Kidney epithelial cell (primary cell): ENCODE measurements around the gene THY1. TPM values are rescaled to one million over a fixed set of nuclear protein-coding genes. Genes with fewer than 3 reads are reported as not detected.

Experiments
- DNase-seq: peaks from one replicate; pipeline ENCODE4 v3.0.0-alpha.2; 2010; ENCODE audit warnings: low read depth
- H3K27me3 ChIP-seq: 2 replicates; pipeline ENCODE4 v1.6.0; 2011; ENCODE audit warnings: low read length; ENCODE audit not compliant: control insufficient read depth, insufficient read depth
- H3K36me3 ChIP-seq: 2 replicates; pipeline ENCODE4 v1.5.1; 2011; ENCODE audit warnings: low read length; ENCODE audit not compliant: control insufficient read depth, insufficient read depth
- H3K4me3 ChIP-seq: 2 replicates; pipeline ENCODE4 v1.5.1; 2011; ENCODE audit warnings: low read depth, mild to moderate bottlenecking, control low read depth, low read length
- total RNA-seq: library from RNA; depleted of rRNA; stranded (reverse); fragments of >200 nt; gene quantifications from 2 replicates; pipeline ENCODE4 v1.2.3, GENCODE V29; 2015
- TF ChIP-seq, protein P1 (sequence below): IDR thresholded peaks from 2 replicates; pipeline ENCODE4 v1.5.1; 2011; ENCODE audit warnings: mild to moderate bottlenecking, moderate library complexity, low read length, control low read depth, inconsistent platforms; ENCODE audit not compliant: insufficient read depth, poor library complexity, severe bottlenecking

THY1 gene
- total RNA-seq, 1 donor from 2014 or later = 5.4 TPM

DNA sequence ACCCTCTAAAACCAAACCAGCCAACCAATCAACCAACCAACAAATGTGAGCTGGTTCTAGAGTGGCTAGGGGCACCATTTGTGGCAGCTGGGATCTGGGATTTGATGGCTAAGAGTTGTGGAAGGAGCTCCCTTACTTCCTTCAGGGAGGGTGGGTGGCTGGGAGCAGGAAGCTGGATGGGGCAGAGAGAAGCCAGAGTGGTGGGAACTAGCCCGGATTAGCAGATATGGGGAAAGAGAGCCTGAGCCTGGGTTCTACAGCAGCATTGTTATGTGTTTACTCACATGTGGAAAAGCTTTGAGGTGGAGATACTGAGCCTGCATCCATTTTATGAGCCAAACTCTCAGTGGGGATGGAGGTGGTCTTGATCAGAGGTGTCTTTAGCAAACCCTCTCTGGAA lies 30.9 kb upstream of the THY1 start:
- no peaks in the 10 kb centered on the region for H3K36me3 ChIP-seq
- peaks cover 2% of the 10 kb centered on the region for H3K27me3 ChIP-seq
- no peak for DNase-seq
- TF ChIP-seq, protein P1, sequence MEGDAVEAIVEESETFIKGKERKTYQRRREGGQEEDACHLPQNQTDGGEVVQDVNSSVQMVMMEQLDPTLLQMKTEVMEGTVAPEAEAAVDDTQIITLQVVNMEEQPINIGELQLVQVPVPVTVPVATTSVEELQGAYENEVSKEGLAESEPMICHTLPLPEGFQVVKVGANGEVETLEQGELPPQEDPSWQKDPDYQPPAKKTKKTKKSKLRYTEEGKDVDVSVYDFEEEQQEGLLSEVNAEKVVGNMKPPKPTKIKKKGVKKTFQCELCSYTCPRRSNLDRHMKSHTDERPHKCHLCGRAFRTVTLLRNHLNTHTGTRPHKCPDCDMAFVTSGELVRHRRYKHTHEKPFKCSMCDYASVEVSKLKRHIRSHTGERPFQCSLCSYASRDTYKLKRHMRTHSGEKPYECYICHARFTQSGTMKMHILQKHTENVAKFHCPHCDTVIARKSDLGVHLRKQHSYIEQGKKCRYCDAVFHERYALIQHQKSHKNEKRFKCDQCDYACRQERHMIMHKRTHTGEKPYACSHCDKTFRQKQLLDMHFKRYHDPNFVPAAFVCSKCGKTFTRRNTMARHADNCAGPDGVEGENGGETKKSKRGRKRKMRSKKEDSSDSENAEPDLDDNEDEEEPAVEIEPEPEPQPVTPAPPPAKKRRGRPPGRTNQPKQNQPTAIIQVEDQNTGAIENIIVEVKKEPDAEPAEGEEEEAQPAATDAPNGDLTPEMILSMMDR = no peak
- no peak overlapping the region for H3K4me3 ChIP-seq

DNA sequence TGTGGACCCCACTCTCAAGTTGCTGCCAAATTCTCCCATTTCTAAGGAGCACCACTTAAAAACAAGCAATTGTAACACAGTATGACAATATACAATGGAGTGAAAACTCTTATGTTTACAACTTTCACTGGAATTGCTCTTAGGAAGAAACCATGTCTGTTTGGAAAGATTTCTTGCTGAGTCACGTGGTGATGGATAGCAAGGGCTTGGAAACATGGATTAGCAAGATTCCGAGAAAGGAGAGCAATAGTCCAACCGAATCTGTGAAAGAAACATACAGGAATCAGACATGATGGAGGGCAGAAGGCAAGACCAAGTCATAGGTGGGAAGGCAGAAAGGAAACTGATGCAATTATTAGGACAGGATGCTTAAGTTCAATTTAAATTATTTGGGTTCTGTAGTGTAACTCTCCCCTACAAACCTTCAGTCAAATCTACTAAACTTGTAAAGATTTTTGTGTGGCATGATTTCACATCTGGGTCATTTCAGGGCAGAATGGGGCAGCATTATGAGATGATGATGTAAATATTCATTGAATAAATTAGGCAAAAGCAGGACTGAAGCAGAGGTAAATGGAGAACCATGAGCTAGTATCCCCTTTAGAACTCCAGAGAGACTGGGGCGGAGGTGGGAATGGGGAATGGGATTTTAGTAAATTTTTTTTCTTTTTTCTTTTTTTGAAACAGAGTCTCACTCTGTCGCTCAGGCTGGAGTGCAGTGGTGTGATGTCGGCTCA lies 27.8 kb upstream of the THY1 start:
- TF ChIP-seq, protein P1 = no peak
- DNase-seq = no peak
- Histone ChIP-seq H3K27me3 (peaks cover 2% of the 10 kb centered on the region), H3K36me3 (no peaks in the 10 kb centered on the region), H3K4me3 (no peak overlapping the region)

DNA sequence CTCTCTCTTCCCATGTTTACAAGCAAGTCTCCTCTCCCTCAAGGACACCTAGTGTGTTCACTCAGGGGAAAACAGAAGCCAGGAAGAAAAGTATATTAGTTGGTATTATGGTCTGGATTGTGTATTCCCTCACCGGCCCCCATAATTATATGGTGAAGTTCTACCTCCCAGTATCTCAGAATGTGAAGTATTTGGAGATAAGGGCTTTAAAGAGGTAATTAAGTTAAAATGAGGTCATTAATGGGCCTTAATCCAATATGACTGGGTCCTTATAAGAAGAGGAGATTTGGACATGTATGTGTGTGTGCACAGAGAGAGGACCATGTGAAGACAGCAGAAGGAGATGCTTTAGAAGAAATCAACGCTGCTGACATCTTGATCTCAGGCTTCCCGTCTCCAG lies 26.5 kb upstream of the THY1 start:
- Histone ChIP-seq H3K36me3 (no peaks in the 10 kb centered on the region), H3K27me3 (peaks cover 2% of the 10 kb centered on the region), H3K4me3 (no peak overlapping the region)
- no peak for DNase-seq
- TF ChIP-seq, protein P1 = no peak

DNA sequence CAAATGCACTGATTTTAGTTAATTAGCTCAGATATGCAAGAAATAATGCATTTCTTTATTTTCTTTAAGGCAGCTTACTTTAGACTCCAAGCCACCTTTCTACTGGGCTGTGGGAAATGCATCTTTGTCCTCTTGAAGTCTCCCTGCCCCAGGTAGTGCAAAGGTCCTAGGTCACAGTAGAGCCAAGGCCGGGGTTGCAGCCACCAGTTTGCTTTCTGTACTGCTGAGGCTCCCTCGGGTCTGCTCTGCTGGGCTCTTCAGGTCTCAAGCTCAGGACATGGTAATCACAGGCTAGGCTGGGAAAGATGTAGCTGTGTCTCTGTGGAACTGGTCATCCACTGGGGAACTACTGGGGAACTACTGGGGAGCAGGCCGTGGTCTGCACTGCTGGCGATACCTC lies 25.4 kb upstream of the THY1 start:
- Histone ChIP-seq H3K27me3 (peaks cover 2% of the 10 kb centered on the region), H3K36me3 (no peaks in the 10 kb centered on the region), H3K4me3 (no peak overlapping the region)
- TF ChIP-seq, protein P1 = no peak
- no peak for DNase-seq

DNA sequence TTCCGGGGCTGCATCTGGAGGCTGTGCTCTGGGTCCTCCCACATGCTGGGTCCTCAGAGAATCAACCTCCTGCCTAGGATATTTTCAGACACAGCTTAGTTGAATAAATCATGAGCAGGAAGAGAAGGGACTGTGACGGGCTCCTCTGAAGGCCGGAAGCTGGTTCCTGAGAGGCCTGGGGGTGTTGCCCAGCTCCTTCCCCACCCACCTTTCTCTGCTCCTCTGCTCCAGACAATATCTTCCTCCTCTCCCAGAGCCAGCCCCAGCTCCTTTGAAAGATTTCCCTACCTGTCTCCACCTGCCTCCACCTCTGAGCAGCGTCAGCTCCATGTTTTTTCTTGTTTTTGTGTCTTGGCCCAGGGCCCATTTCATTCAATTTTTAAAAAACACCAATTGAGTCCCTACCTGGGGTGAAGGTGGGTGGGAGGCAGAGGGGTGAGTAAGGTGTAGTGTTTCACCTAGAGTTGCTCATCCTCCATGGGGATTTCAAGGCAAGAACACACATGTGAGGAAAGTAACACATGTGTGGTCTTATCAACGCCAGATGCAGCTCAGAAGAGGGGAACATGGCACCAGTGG lies 24.8 kb upstream of the THY1 start:
- TF ChIP-seq, protein P1 = no peak
- Histone ChIP-seq H3K27me3 (peaks cover 2% of the 10 kb centered on the region), H3K4me3 (no peak overlapping the region), H3K36me3 (no peaks in the 10 kb centered on the region)
- DNase-seq = no peak
